Inflammatory macrophage (primary cell): ENCODE data around the gene MTURN.
A peak's percentile ranks its signal among the peaks of the same experiment; 100 is the strongest.

Source experiments
- DNase-seq, 2 donors: peaks; one replicate each; pipeline ENCODE4 v3.0.0-alpha.2; 2020 to 2022

MTURN gene

GRCh38 chr7:30162622-30163124 is 27.9 kb downstream of the MTURN start:
- DNase-seq, result no peak

GRCh38 chr7:30163231-30163894 is 28.6 kb downstream of the MTURN start:
- peak; percentile 79 to 89 for DNase-seq

- DNase-seq, result peak; percentile 79 to 88
These were observed 29.8 kb downstream of the MTURN start for GRCh38 chr7:30164567-30164966.

GRCh38 chr7:30165590-30165989 is 30.8 kb downstream of the MTURN start:
- no peak for DNase-seq

GRCh38 chr7:30166155-30166840 is 31.5 kb downstream of the MTURN start:
- DNase-seq, result peak; percentile 43 to 80

GRCh38 chr7:30166841-30167235 is 32.1 kb downstream of the MTURN start:
- DNase-seq, result no peak

- no peak for DNase-seq
These were observed 33.1 kb downstream of the MTURN start for GRCh38 chr7:30167901-30168300.

- DNase-seq, result peak; percentile 62 to 84
These were observed 34.2 kb downstream of the MTURN start for GRCh38 chr7:30168835-30169573.

GRCh38 chr7:30169579-30169978 is 34.8 kb downstream of the MTURN start:
- no peak for DNase-seq

- DNase-seq, result peak; percentile 83 to 87
These were observed 35.9 kb downstream of the MTURN start for GRCh38 chr7:30170476-30171205.

- no peak for DNase-seq
These were observed 37.1 kb downstream of the MTURN start for GRCh38 chr7:30171766-30172447.

GRCh38 chr7:30172451-30172850 is 37.7 kb downstream of the MTURN start:
- no peak for DNase-seq

- no peak for DNase-seq
These were observed 38.5 kb downstream of the MTURN start for GRCh38 chr7:30173058-30173897.

- no peak for DNase-seq
These were observed 40.4 kb downstream of the MTURN start for GRCh38 chr7:30175180-30175579.

- DNase-seq, result no peak
These were observed 40.9 kb downstream of the MTURN start for GRCh38 chr7:30175636-30176147.

- DNase-seq, result peak; percentile 92 to 96
These were observed 41.8 kb downstream of the MTURN start for GRCh38 chr7:30176463-30177109.

GRCh38 chr7:30177186-30177585 is 42.4 kb downstream of the MTURN start:
- no peak for DNase-seq

GRCh38 chr7:30177965-30178364 is 43.2 kb downstream of the MTURN start:
- DNase-seq, result no peak

GRCh38 chr7:30178748-30179436 is 44.1 kb downstream of the MTURN start:
- DNase-seq, result peak; percentile 49 to 59

GRCh38 chr7:30180718-30181117 is 45.9 kb downstream of the MTURN start:
- no peak for DNase-seq
